PC-9 (cell line): ENCODE results near the gene RGS6. TPM values are rescaled to one million over a fixed set of nuclear protein-coding genes. Genes with fewer than 3 reads are reported as not detected.
A peak's percentile ranks its signal among the peaks of the same experiment; 100 is the strongest.

Source experiments
- BruUV-seq: library from RNA; stranded (reverse); fragments of 400-500 nt; replicated peaks from 2 replicates; lab custom pipeline; 2021; lab: Mats Ljungman, UMichigan
- CTCF ChIA-PET: fragments of 300-600 bp; sonication (Branson Sonifier 250); formaldehyde crosslinking; loops from one replicate; lab custom pipeline; 2022; ENCODE audit warnings: antibody characterized with exemption; lab: Charles Lee
- POLR2A ChIA-PET: fragments of 300-600 bp; sonication (Branson Sonifier 250); formaldehyde crosslinking; loops from one replicate; lab custom pipeline; 2022; ENCODE audit warnings: antibody characterized with exemption; ENCODE audit not compliant: unreplicated experiment; lab: Charles Lee
- DNase-seq, 2 experiments: peaks; one replicate each; pipeline versions ENCODE4 v3.0.0 to v3.0.0-alpha.2; 2015 to 2022; ENCODE audit warnings: mixed read lengths in 1 of 2
- H2AFZ ChIP-seq: fragments of 200-600 bp; sonication (generic); 2 replicates; pipeline ENCODE4 v1.8.1; 2017; ENCODE audit warnings: antibody characterized with exemption
- H3F3A ChIP-seq: fragments of 200-600 bp; sonication (generic); 2 replicates; pipeline ENCODE4 v1.8.1; 2017; ENCODE audit warnings: antibody characterized with exemption, mild to moderate bottlenecking, low read depth; ENCODE audit not compliant: insufficient read depth
- H3K27ac ChIP-seq: fragments of 200-600 bp; sonication (generic); 2 replicates; pipeline ENCODE4 v1.6.1; 2016; ENCODE audit warnings: mixed run types
- H3K27me3 ChIP-seq: fragments of 200-600 bp; sonication (generic); 2 replicates; pipeline ENCODE4 v1.6.1; 2016; ENCODE audit warnings: low read depth, mixed run types; ENCODE audit not compliant: insufficient read depth
- H3K36me3 ChIP-seq: fragments of 200-600 bp; sonication (generic); 2 replicates; pipeline ENCODE4 v1.6.1; 2016; ENCODE audit warnings: low read depth, mixed run types
- H3K4me1 ChIP-seq: fragments of 200-600 bp; sonication (generic); replicated peaks from 2 replicates; pipeline ENCODE4 v1.6.1; 2016; ENCODE audit warnings: mixed run types; ENCODE audit not compliant: insufficient read depth
- H3K4me2 ChIP-seq: fragments of 200-600 bp; sonication (generic); 2 replicates; pipeline ENCODE4 v1.6.1; 2017; ENCODE audit warnings: mixed run types
- H3K4me3 ChIP-seq: fragments of 200-600 bp; sonication (generic); 2 replicates; pipeline ENCODE4 v1.6.1; 2016; ENCODE audit warnings: mixed run types
- H3K79me2 ChIP-seq: fragments of 200-600 bp; sonication (generic); 2 replicates; pipeline ENCODE4 v1.6.1; 2017; ENCODE audit warnings: low read depth, mixed run types
- H3K9me2 ChIP-seq: fragments of 200-600 bp; sonication (generic); 2 replicates; pipeline ENCODE4 v1.8.1; 2017; ENCODE audit warnings: mild to moderate bottlenecking; ENCODE audit not compliant: insufficient read depth
- H3K9me3 ChIP-seq: fragments of 200-600 bp; sonication (generic); 2 replicates; pipeline ENCODE4 v1.8.1; 2016; ENCODE audit warnings: low read depth; ENCODE audit not compliant: insufficient read depth
- H4K20me1 ChIP-seq: fragments of 200-600 bp; sonication (generic); 2 replicates; pipeline ENCODE4 v1.8.1; 2017; ENCODE audit not compliant: insufficient read depth
- EZH2 ChIP-seq: fragments of 200-600 bp; sonication (generic); IDR thresholded peaks from 2 replicates; pipeline ENCODE4 v1.8.0; 2017; ENCODE audit warnings: antibody characterized with exemption, low read depth
- intact Hi-C: fragments of 100-400 bp; cut with micrococcal nuclease; formaldehyde crosslinking; loops from one replicate; pipeline ENCODE4 v1.10.0; 2022; ENCODE audit not compliant: unreplicated experiment
- total RNA-seq: library from RNA; stranded (reverse); gene quantifications from 2 replicates; pipeline ENCODE4 v1.2.3, GENCODE V29; 2021
- TF ChIP-seq, protein P1 (sequence below): fragments of 200-600 bp; sonication (generic); conservative IDR thresholded peaks from 2 replicates; pipeline ENCODE4 v1.6.1; 2017; ENCODE audit warnings: mixed run types, antibody characterized with exemption, mild to moderate bottlenecking, moderate library complexity

RGS6 gene
- total RNA-seq, 1 experiment from 2014 or later: not detected

DNA sequence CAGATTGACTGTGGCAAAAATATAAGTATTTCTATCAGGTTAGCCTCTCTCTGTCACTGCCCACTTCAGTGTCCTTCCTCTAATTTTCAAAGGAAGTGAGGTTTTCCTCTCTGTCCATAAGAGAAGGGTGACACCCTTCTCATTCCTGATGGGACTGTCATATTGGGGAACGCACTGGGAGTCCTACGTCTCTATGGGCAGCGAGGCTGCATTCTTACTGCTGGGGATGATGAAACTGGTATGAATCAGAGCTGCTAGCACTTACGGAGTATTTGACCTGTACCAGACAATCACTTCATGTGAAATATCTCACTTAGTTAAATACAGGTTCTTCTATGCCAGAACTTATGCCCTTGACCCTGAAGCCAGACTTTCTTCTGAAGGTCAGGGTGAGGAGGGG is 525.4 kb downstream of the RGS6 start:
- Histone ChIP-seq H3K27ac (no peak overlapping the region), H3K79me2 (no peaks in the 10 kb centered on the region), H3K4me1 (no peaks in the 10 kb centered on the region), H3K9me2 (no peaks in the 10 kb centered on the region), H2AFZ (no peak overlapping the region), H3K9me3 (no peaks in the 10 kb centered on the region), H3K36me3 (no peaks in the 10 kb centered on the region), H3K4me3 (no peak overlapping the region), H4K20me1 (no peaks in the 10 kb centered on the region), H3K27me3 (peaks cover 33% of the 10 kb centered on the region), H3F3A (no peaks in the 10 kb centered on the region), H3K4me2 (no peak overlapping the region)
- intact Hi-C loops: no loop called here
- TF ChIP-seq, protein P1, sequence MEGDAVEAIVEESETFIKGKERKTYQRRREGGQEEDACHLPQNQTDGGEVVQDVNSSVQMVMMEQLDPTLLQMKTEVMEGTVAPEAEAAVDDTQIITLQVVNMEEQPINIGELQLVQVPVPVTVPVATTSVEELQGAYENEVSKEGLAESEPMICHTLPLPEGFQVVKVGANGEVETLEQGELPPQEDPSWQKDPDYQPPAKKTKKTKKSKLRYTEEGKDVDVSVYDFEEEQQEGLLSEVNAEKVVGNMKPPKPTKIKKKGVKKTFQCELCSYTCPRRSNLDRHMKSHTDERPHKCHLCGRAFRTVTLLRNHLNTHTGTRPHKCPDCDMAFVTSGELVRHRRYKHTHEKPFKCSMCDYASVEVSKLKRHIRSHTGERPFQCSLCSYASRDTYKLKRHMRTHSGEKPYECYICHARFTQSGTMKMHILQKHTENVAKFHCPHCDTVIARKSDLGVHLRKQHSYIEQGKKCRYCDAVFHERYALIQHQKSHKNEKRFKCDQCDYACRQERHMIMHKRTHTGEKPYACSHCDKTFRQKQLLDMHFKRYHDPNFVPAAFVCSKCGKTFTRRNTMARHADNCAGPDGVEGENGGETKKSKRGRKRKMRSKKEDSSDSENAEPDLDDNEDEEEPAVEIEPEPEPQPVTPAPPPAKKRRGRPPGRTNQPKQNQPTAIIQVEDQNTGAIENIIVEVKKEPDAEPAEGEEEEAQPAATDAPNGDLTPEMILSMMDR: no peak
- TF ChIP-seq EZH2: no peak
- ChIA-PET POLR2A (no interaction called here), CTCF (no interaction called here)
- peak in 1 of 2 experiments; percentile 48 for DNase-seq
- BruUV-seq: no TSS peak

DNA sequence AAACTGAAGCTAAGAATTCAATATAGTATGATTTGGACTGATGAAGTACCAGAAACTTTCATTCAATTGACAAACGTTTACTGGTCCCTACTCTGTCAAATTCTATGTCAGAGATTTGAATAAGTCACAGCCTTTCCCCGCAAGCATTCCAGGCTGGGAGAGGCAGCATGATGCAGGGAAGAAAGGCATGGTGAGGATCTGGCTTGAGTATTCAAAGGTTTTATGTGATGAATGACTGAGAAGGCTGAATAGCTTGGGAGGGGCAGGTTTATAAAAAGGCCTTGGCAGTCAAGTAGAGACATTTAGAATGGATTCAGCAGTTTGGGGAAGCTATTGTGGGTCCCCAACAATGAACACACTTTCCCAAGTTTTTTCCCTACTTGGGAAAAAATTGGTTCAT is 529.8 kb downstream of the RGS6 start:
- Histone ChIP-seq H3K36me3 (no peaks in the 10 kb centered on the region), H3K9me3 (no peaks in the 10 kb centered on the region), H2AFZ (no peak overlapping the region), H3K27ac (no peak overlapping the region), H3K4me3 (no peak overlapping the region), H4K20me1 (no peaks in the 10 kb centered on the region), H3K27me3 (peaks cover 15% of the 10 kb centered on the region; the same call in 1 of the 2 replicates), H3K9me2 (no peaks in the 10 kb centered on the region), H3F3A (no peaks in the 10 kb centered on the region), H3K4me1 (no peaks in the 10 kb centered on the region), H3K79me2 (no peaks in the 10 kb centered on the region), H3K4me2 (no peak overlapping the region)
- intact Hi-C loops: no loop called here
- TF ChIP-seq, protein P1: no peak
- TF ChIP-seq EZH2: no peak
- CTCF ChIA-PET: no interaction called here
- POLR2A ChIA-PET: no interaction called here
- DNase-seq: no peak
- BruUV-seq: no TSS peak

DNA sequence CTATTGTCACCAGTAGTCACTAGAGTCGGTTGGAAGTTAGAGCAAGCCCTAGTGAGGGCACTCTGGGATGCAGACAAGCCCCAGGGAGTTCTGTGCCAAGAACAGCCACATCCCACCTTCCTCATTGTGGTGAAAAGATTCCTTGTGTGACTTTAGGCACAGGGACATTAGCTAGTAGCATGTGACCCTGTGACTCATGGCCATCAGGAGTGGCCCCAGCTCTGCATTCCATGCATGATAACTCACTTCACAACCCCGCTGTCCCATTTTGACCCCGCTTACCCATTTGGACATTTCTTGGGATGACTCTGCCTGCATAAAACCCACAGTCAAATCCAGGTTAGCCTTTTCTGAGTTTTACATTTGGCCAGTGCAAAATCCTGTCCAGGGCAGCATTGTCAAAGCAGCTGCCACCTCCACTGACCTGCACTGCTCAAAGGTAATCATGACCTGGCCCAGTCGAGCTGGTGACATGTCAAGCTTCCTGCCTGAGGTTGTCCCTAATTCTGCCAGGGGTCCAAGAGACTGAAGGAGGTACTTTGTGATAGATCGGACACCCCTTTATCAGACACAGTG is 531.1 kb downstream of the RGS6 start:
- H3K9me2 ChIP-seq: no peaks in the 10 kb centered on the region
- no peak overlapping the region for H3K27ac ChIP-seq
- H3K4me2 ChIP-seq: no peak overlapping the region
- 0 out of 2 replicates have a peak, but pooled peaks cover 10% of the 10 kb centered on the region for H3K27me3 ChIP-seq
- H3K4me1 ChIP-seq: no peaks in the 10 kb centered on the region
- CTCF ChIA-PET: no interaction called here
- POLR2A ChIA-PET: interaction anchor here (0.5 kb wide), 1 partner anchor 461 kb away, joined by 8 read pairs; no protein-coding TSS in a partner anchor
- no peaks in the 10 kb centered on the region for H3K79me2 ChIP-seq
- H2AFZ ChIP-seq: no peak overlapping the region
- no peaks in the 10 kb centered on the region for H3K36me3 ChIP-seq
- no TSS peak for BruUV-seq
- no peaks in the 10 kb centered on the region for H3K9me3 ChIP-seq
- H4K20me1 ChIP-seq: no peaks in the 10 kb centered on the region
- DNase-seq: peak in 1 of 2 experiments; percentile 1
- H3K4me3 ChIP-seq: no peak overlapping the region
- TF ChIP-seq, protein P1: no peak
- no peak for TF ChIP-seq EZH2
- intact Hi-C loops: no loop called here
- H3F3A ChIP-seq: no peaks in the 10 kb centered on the region
